ENCODE results near the gene WDR6. TPM values are rescaled to one million over a fixed set of nuclear protein-coding genes. Genes with fewer than 3 reads are reported as not detected.

The WDR6 gene
- total RNA-seq, 3 donors from 2014 or later: 98.5 to 205 (median 165) TPM

DNA sequence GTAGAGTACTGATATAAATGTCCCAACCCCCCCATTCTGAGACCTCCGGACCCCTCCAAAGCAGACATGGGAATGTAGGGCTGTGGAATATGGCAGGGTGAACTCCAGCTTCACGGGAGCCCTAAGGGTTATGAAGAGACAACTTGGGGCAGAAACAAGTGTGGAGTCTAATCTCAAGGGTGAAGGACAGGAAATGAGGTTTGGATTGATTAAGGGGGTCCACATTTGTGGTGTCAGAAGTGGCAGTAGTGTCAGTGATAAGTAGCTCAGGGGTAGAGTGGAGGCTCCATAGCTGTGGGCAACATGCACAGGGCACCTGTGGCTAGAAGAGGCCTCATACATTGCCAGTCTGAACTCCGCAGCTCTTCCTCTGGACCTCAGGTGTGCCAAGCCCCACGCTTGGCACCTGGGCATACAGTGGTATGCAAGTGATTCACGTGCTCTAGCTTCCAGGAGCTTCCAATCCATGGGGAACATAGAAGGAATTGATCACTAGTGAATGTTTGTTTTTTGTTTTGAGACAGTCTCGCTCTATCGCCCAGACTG lies 21.3 kb upstream of the WDR6 start:
- intact Hi-C loops (cut with DNase I, micrococcal nuclease): no loop called here
- Histone ChIP-seq H3K4me1 (ENCODE audit: low read depth) (peaks cover 13% of the 10 kb centered on the region), H3K9me3 (no peaks in the 10 kb centered on the region), H3K36me3 (ENCODE audit: low read depth) (no peaks in the 10 kb centered on the region), H3K4me3 (no peak overlapping the region)
- DNase-seq (no peak), ATAC-seq (no peak)
- TF ChIP-seq CTCF (IDR thresholded peaks at IDR 0.05): no peak

GRCh38 chr3:48989126-48989795 lies 17.9 kb upstream of the WDR6 start:
- Histone ChIP-seq H3K36me3 (ENCODE audit: low read depth) (no peaks in the 10 kb centered on the region), H3K9me3 (no peaks in the 10 kb centered on the region), H3K4me1 (ENCODE audit: low read depth) (peaks cover 25% of the 10 kb centered on the region), H3K4me3 (peak overlapping the region; percentile 85)
- no peak for TF ChIP-seq CTCF (IDR thresholded peaks at IDR 0.05)
- intact Hi-C loops (cut with DNase I, micrococcal nuclease): no loop called here
- DNase-seq: no peak
- no peak for ATAC-seq

DNA sequence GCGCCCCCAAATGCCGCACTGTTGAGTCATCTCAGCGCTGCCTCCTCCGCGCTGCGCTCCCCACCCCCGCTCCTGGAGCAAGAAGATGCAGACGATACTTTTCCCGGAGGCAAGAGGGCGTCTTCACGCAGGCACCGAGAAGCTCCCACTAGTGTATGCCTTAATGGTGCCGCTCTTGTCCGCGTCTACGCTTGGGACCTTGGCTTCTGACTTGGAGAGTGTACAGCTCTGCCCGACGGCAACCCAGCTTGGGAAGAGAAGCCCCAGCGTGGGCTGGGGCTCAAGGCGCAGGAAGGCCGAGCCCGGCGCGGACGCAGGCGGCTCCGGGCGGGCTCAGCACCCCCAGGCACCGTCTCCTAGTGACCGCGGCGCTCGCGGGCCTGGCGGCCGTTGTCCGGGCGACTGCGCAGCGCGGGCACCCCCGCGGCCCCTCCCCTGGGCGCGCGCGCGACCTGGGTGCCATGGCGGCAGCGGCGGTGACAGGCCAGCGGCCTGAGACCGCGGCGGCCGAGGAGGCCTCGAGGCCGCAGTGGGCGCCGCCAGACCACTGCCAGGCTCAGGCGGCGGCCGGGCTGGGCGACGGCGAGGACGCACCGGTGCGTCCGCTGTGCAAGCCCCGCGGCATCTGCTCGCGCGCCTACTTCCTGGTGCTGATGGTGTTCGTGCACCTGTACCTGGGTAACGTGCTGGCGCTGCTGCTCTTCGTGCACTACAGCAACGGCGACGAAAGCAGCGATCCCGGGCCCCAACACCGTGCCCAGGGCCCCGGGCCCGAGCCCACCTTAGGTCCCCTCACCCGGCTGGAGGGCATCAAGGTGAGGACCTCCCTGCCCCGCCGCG lies 17.2 kb upstream of the WDR6 start, which contains the start of gene P4HTM:
TSS of gene P4HTM (plus strand) at position 446 of the 840 bp plus-strand sequence. CDS start at position 462, 16 bp downstream.
- intact Hi-C loops (cut with DNase I, micrococcal nuclease): no loop called here
- H3K4me3 ChIP-seq: peak within 1 kb of the TSS; percentile 85
- ATAC-seq (peak; percentile 86), DNase-seq (peak; percentile 80 to 90 (median 85))
- H3K4me1 ChIP-seq (ENCODE audit: low read depth): peaks cover 25% of the 10 kb centered on the region
- TF ChIP-seq CTCF (IDR thresholded peaks at IDR 0.05): no peak
- H3K9me3 ChIP-seq: no peaks in the 10 kb centered on the region
- H3K36me3 ChIP-seq (ENCODE audit: low read depth): no peaks in the 10 kb centered on the region

DNA sequence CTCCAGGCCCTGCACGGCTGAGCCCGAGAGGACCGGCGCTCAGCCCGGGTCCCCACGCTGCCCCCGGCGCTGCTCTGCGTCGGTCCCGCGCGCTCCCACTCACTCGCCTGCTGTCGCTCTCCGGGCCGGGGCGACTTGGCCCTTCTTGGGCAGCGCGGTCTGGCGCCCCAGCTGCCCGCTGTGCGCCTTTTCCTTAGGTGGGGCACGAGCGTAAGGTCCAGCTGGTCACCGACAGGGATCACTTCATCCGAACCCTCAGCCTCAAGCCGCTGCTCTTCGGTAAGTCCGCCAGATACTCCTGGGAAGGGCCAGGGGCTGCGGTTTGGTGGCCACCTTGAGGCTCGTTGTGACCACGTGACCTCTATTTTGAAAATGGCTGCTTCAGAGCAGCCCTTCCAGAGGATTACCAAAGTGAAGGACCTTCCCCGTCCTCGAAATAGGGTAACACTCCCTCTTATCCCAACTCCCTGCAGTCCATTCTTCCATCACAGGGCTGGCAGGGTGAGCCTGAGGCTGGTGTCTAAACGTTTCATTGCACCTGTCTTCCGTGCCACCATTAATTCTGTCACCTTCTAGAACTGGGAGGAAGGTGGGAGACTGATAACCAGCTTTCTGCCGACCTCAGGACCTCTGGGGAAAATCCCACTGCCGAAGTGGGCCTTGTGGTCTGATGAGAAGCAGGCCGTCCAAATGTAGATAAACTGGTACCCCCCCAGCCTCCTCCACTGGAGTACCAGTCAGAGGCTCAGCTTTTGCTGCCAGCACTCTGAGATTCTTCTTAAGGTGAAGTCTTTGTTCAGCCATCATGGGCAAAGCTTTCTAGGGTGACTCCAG lies 16.3 kb upstream of the WDR6 start:
- DNase-seq: peak in 2 of 3 donors; percentile 51 to 63
- ATAC-seq: peak; percentile 37
- Histone ChIP-seq H3K36me3 (ENCODE audit: low read depth) (no peaks in the 10 kb centered on the region), H3K4me3 (peak overlapping the region; percentile 85), H3K4me1 (ENCODE audit: low read depth) (peaks cover 25% of the 10 kb centered on the region), H3K9me3 (no peaks in the 10 kb centered on the region)
- intact Hi-C loops (cut with DNase I, micrococcal nuclease): no loop called here
- no peak for TF ChIP-seq CTCF (IDR thresholded peaks at IDR 0.05)

DNA sequence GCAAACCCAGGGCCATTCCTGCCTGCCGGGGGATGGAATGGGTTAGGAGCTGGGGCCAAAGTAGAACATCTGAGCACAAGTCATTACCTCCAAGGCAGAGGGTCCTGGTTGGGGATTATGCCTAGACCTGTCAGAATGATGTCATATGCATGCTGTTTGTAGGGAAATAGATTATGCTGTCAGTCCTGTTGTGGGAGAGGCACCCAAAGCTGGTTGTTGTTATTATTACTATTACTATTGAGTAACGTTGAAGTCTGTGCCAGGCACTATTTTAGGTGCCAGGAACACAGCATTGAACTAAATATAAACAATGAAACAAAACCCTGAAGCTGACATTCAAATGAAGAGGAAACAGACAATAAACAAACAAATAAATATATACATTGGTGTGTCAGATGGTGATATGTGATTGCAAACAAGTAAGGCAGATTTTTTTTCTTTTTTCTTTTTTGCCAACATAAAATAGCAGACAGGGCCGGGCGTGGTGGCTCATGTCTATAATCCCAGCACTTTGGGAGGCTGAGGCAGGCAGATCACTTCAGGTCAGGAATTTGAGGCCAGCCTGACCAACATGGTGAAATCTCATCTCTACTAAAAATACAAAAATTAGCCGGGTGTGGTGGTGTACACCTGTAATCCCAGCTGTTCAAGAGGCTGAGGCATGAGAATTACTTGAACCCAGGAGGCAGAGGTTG lies 15.2 kb upstream of the WDR6 start:
- H3K9me3 ChIP-seq: no peaks in the 10 kb centered on the region
- intact Hi-C loops (cut with DNase I, micrococcal nuclease): no loop called here
- peaks cover 25% of the 10 kb centered on the region for H3K4me1 ChIP-seq (ENCODE audit: low read depth)
- ATAC-seq (no peak), DNase-seq (no peak)
- no peaks in the 10 kb centered on the region for H3K36me3 ChIP-seq (ENCODE audit: low read depth)
- H3K4me3 ChIP-seq: no peak overlapping the region
- TF ChIP-seq CTCF (IDR thresholded peaks at IDR 0.05): no peak

All from mucosa of descending colon (tissue), 3 donors.